HuH-7 (cell line): Measurements from ENCODE around the gene AMN.
"Not testable (repeated sequence)": the region's sequence is repeated elsewhere in the genome, so short reads cannot be mapped to it uniquely, and the experiment has no call there.

Experiments
- DNase-seq: peaks from one replicate; pipeline ENCODE4 v3.0.0; 2011; ENCODE audit warnings: low spot score

The AMN gene

GRCh38 chr14:102911991-102912761, 10.3 kb upstream of the AMN start:
- DNase-seq: no peak

GRCh38 chr14:102913341-102914211, 8.9 kb upstream of the AMN start:
- no peak for DNase-seq

- no peak for DNase-seq
These were observed 7.8 kb upstream of the AMN start for GRCh38 chr14:102914474-102915291.

GRCh38 chr14:102915292-102916110, 7.0 kb upstream of the AMN start:
- no peak for DNase-seq

- no peak for DNase-seq
These were observed 6.0 kb upstream of the AMN start for GRCh38 chr14:102916347-102917055.

GRCh38 chr14:102917056-102917385, 5.4 kb upstream of the AMN start:
- no peak for DNase-seq

- DNase-seq: peak; percentile 90
These were observed 4.8 kb upstream of the AMN start for GRCh38 chr14:102917469-102918211.

GRCh38 chr14:102918438-102918837, 4.0 kb upstream of the AMN start:
- no peak for DNase-seq

GRCh38 chr14:102920273-102920997, 2.0 kb upstream of the AMN start:
- no peak for DNase-seq

GRCh38 chr14:102920998-102921304, 1.5 kb upstream of the AMN start:
- DNase-seq: no peak

- DNase-seq: peak; percentile 52
These were observed 900 bp downstream of the AMN start for GRCh38 chr14:102923201-102923924.

- DNase-seq: peak; percentile 33
These were observed 1.5 kb downstream of the AMN start for GRCh38 chr14:102923925-102924486.

GRCh38 chr14:102924632-102925588, 2.4 kb downstream of the AMN start:
- DNase-seq: no peak

GRCh38 chr14:102925646-102926045, 3.2 kb downstream of the AMN start:
- no peak for DNase-seq

GRCh38 chr14:102926104-102926503, 3.6 kb downstream of the AMN start:
- no peak for DNase-seq

- not testable (repeated sequence) for DNase-seq
These were observed 4.4 kb downstream of the AMN start for GRCh38 chr14:102926840-102927239.

- no peak for DNase-seq
These were observed 4.9 kb downstream of the AMN start for GRCh38 chr14:102927346-102927877.
